Naive thymus-derived CD8-positive, alpha-beta T cell (primary cell): ENCODE data around the gene KCNIP4. TPM values are rescaled to one million over a fixed set of nuclear protein-coding genes. Genes with fewer than 3 reads are reported as not detected.
"Not testable (repeated sequence)": the region's sequence is repeated elsewhere in the genome, so short reads cannot be mapped to it uniquely, and the experiment has no call there.

Source experiments
- ATAC-seq, 2 donors: fragments of 150-1000 bp; cut with Tn5 transposase in 1 of 2; sonication (Bioruptor Pico), chemical (Tn5 transposase) in 1 of 2; 1 replicate in 1 of 2; 2 replicates in 1 of 2; pipeline ENCODE4 v1.10.0; 2021; ENCODE audit warnings: mild to moderate bottlenecking in 2 of 2, moderate library complexity in 2 of 2
- POLR2A ChIA-PET: fragments of 350-600 bp; sonication (Branson Sonifier 250); formaldehyde crosslinking; loops from one replicate; lab custom pipeline; 2021; ENCODE audit warnings: antibody characterized with exemption; lab: Charles Lee
- DNase-seq, 10 donors: peaks; one replicate each; pipeline versions ENCODE4 v3.0.0 to v3.0.0-alpha.2; 2020 to 2022
- H3K27ac Mint-ChIP-seq, 10 donors: one replicate each; pipeline ENCODE4 v1.8.0; 2020 to 2022; ENCODE audit warnings: mild to moderate bottlenecking in 10 of 10, mixed read lengths in 10 of 10, moderate library complexity in 4 of 10, inconsistent platforms in 1 of 10
- H3K27me3 Mint-ChIP-seq, 5 donors: one replicate each; pipeline ENCODE4 v1.8.0; 2021 to 2022; ENCODE audit warnings: mixed read lengths in 5 of 5
- H3K36me3 Mint-ChIP-seq, 3 donors: one replicate each; pipeline ENCODE4 v1.8.0; 2020 to 2022; ENCODE audit warnings: mixed read lengths in 3 of 3, mild to moderate bottlenecking in 2 of 3, inconsistent platforms in 1 of 3
- H3K4me1 Mint-ChIP-seq, 4 donors: one replicate each; pipeline ENCODE4 v1.8.0; 2021 to 2022; ENCODE audit warnings: mixed read lengths in 4 of 4
- H3K4me3 Mint-ChIP-seq, 10 donors: one replicate each; pipeline ENCODE4 v1.8.0; 2020 to 2022; ENCODE audit warnings: mild to moderate bottlenecking in 10 of 10, mixed read lengths in 10 of 10, moderate library complexity in 6 of 10, inconsistent platforms in 1 of 10
- H3K9me3 Mint-ChIP-seq, 9 donors: one replicate each; pipeline ENCODE4 v1.8.0; 2020 to 2022; ENCODE audit warnings: mixed read lengths in 9 of 9, mild to moderate bottlenecking in 3 of 9, inconsistent platforms in 1 of 9, moderate library complexity in 1 of 9
- polyA plus RNA-seq, 3 donors: library from polyadenylated mRNA; unstranded; fragments of 300-500 nt; fragmentation: Illumina TruSeq; gene quantifications; one replicate each; pipeline ENCODE4 v1.2.3, GENCODE V29; 2021
- total RNA-seq, 8 experiments: library from RNA in 2 of 8; stranded (reverse) in 2 of 8; gene quantifications; one replicate each; pipeline ENCODE4 v1.2.3 and lab custom pipeline; 2021 to 2026

Gene KCNIP4
- total and polyA plus RNA-seq, 5 experiments from 2014 or later, result 0.19 to 0.36 TPM; not detected in 3

- H3K27me3 Mint-ChIP-seq, result no peaks in the 10 kb centered on the region
- H3K4me1 Mint-ChIP-seq, result no peaks in the 10 kb centered on the region
- no peak overlapping the region for H3K4me3 Mint-ChIP-seq
- H3K9me3 Mint-ChIP-seq, result peaks cover 0 to 7% (median 3%) of the 10 kb centered on the region in 9 donors
- H3K27ac Mint-ChIP-seq, result no peak overlapping the region
- no peak for ATAC-seq
- DNase-seq, result no peak
- peaks cover 0 to 5% (median 0%) of the 10 kb centered on the region in 3 donors for H3K36me3 Mint-ChIP-seq
- POLR2A ChIA-PET, result no interaction called here
Observed at GRCh38 chr4:20829617-20830357, 1118.8 kb downstream of the KCNIP4 start.

DNA sequence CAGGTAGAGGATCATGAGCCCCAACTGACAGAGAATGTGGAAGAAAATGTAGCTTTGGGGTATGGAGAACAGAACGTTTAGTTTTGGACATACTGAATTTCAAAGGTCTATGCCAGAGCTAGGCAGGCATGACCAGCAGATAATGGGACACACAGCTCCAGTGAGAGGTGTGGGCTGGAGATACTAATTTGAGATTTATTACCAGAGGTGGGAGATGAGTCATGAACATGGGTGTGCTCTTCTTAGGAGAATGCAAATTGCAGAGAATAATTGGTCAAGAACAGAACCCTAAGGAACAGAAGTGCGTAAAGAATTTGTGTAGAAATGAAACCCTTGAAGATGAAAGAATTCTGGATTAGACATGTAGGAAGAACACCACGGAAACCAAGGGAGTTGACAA is 1123.1 kb downstream of the KCNIP4 start:
- ATAC-seq (no peak), DNase-seq (no peak)
- POLR2A ChIA-PET, result no interaction called here
- Mint-ChIP-seq H3K27ac (no peak overlapping the region), H3K27me3 (no peaks in the 10 kb centered on the region), H3K9me3 (peaks cover 0 to 11% (median 0%) of the 10 kb centered on the region in 9 donors), H3K36me3 (peaks cover 0 to 5% (median 0%) of the 10 kb centered on the region in 3 donors), H3K4me3 (no peak overlapping the region), H3K4me1 (no peaks in the 10 kb centered on the region)

GRCh38 chr4:20816287-20816686 is 1132.3 kb downstream of the KCNIP4 start:
- Mint-ChIP-seq H3K36me3 (no peaks in the 10 kb centered on the region), H3K27ac (no peak overlapping the region), H3K4me3 (no peak overlapping the region), H3K9me3 (peaks cover 0 to 9% (median 0%) of the 10 kb centered on the region in 9 donors), H3K27me3 (no peaks in the 10 kb centered on the region), H3K4me1 (no peaks in the 10 kb centered on the region)
- DNase-seq (no peak), ATAC-seq (no peak)
- POLR2A ChIA-PET, result no interaction called here

- Mint-ChIP-seq H3K27ac (no peak overlapping the region), H3K4me3 (no peak overlapping the region), H3K27me3 (no peaks in the 10 kb centered on the region), H3K36me3 (no peaks in the 10 kb centered on the region), H3K4me1 (no peaks in the 10 kb centered on the region), H3K9me3 (peaks cover 0 to 9% (median 0%) of the 10 kb centered on the region in 9 donors)
- DNase-seq (no peak), ATAC-seq (no peak)
- POLR2A ChIA-PET, result no interaction called here
Observed at GRCh38 chr4:20813700-20814099, 1134.9 kb downstream of the KCNIP4 start.

- Mint-ChIP-seq H3K4me3 (no peak overlapping the region), H3K27me3 (no peaks in the 10 kb centered on the region), H3K27ac (no peak overlapping the region), H3K36me3 (no peaks in the 10 kb centered on the region), H3K9me3 (peaks cover 0 to 9% (median 0%) of the 10 kb centered on the region in 9 donors), H3K4me1 (no peaks in the 10 kb centered on the region)
- DNase-seq (no peak), ATAC-seq (no peak)
- POLR2A ChIA-PET, result no interaction called here
Observed at GRCh38 chr4:20809812-20810211, 1138.8 kb downstream of the KCNIP4 start.

DNA sequence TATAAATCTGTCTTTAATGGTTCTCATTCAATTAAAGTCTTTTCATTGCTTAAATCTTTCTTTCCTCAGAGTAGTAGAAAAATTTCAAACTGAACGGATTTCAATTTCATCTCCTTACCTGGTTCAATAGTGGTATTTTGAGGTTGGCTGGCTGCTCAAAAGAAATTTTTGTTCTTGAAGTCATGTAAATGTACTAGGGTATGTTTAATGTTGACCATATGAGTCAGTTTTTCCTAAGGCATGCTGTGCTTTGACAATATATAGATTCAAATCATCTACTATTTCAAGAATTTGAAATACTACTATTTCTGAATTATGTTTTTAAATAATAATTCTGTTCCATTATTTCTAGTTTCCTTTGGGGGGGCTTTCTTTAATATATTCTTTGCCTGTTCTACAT is 1142.9 kb downstream of the KCNIP4 start:
- Mint-ChIP-seq H3K27ac (no peak overlapping the region), H3K4me1 (no peaks in the 10 kb centered on the region), H3K9me3 (peaks cover 4 to 31% (median 9%) of the 10 kb centered on the region in 9 donors), H3K36me3 (peaks cover 0 to 7% (median 0%) of the 10 kb centered on the region in 3 donors), H3K27me3 (no peaks in the 10 kb centered on the region), H3K4me3 (no peak overlapping the region)
- no peak for DNase-seq
- no peak for ATAC-seq
- POLR2A ChIA-PET, result no interaction called here

DNA sequence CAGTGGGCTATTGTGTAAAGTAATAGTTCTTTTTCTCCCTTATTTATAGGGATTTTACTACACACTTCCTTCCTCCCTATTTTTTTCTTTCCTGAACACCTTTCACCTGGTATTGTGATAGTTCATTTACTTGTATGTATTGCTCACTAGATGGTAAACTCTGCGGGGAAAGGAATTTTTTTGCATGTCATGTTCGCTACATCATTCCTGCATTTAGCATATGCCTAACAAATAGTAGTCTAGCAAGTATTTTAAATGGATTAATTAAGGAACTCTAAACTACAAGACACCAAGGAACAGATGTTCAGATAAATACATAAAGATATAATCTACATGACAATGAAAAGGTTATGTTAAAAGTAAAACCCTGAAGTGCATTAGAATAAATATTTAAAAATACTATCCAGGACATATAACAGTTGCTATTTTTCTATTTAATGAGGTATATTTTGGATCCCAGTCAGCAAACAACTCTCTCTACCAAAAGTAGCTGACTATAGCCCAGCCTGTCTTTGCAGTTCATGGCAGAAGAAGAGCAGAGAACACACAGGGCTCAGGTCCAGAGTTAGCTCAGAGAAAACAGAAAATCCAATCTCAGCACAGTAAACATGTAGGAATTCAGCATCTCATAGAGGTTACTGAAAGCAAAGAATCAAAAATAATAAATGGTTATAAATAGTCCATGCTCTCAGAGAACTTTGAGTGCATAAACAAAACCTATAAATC is 1160.5 kb downstream of the KCNIP4 start:
- H3K9me3 Mint-ChIP-seq, result peaks cover 0 to 10% (median 3%) of the 10 kb centered on the region in 9 donors
- no peak for ATAC-seq
- H3K36me3 Mint-ChIP-seq, result peaks cover 0 to 11% (median 1%) of the 10 kb centered on the region in 3 donors
- H3K4me3 Mint-ChIP-seq, result no peak overlapping the region
- no peak for DNase-seq
- POLR2A ChIA-PET, result no interaction called here
- H3K27me3 Mint-ChIP-seq, result peaks cover 0 to 15% (median 1%) of the 10 kb centered on the region in 5 donors
- H3K4me1 Mint-ChIP-seq, result no peaks in the 10 kb centered on the region
- no peak overlapping the region for H3K27ac Mint-ChIP-seq

DNA sequence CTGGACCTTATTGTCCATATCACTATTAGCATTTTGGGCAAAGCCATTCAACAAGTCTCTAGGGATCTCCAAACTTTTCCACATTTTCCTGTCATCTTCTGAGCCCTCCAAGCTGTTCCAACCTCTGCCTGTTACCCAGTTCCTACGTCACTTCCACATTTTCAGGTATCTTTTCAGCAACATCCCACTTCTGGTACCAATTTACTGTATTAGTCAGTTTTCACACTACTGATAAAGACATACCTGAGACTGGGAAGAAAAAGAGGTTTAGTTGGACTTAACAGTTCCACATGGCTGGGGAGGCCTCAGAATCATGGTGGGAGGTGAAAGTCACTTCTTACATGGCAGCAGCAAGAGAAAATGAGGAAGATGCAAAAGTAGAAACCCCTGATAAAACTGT is 1165.4 kb downstream of the KCNIP4 start:
- DNase-seq, ATAC-seq, H3K4me1 Mint-ChIP-seq, H3K27ac Mint-ChIP-seq, POLR2A ChIA-PET, H3K4me3 Mint-ChIP-seq: not testable (repeated sequence)
- H3K9me3 Mint-ChIP-seq, result peaks cover 0 to 44% (median 32%) of the 10 kb centered on the region in 9 donors
- H3K27me3 Mint-ChIP-seq, result peaks cover 0 to 22% (median 3%) of the 10 kb centered on the region in 5 donors
- H3K36me3 Mint-ChIP-seq, result peaks cover 0 to 43% (median 15%) of the 10 kb centered on the region in 3 donors

GRCh38 chr4:20778896-20779295 is 1169.7 kb downstream of the KCNIP4 start:
- H3K27ac Mint-ChIP-seq, result no peak overlapping the region
- H3K27me3 Mint-ChIP-seq, result peaks cover 0 to 17% (median 2%) of the 10 kb centered on the region in 5 donors
- H3K4me1 Mint-ChIP-seq, result peaks cover 0 to 3% (median 0%) of the 10 kb centered on the region in 4 donors
- H3K36me3 Mint-ChIP-seq, result peaks cover 0 to 37% (median 15%) of the 10 kb centered on the region in 3 donors
- no peak overlapping the region for H3K4me3 Mint-ChIP-seq
- peaks cover 0 to 49% (median 28%) of the 10 kb centered on the region in 9 donors for H3K9me3 Mint-ChIP-seq
- POLR2A ChIA-PET, result no interaction called here
- ATAC-seq (no peak), DNase-seq (no peak)

DNA sequence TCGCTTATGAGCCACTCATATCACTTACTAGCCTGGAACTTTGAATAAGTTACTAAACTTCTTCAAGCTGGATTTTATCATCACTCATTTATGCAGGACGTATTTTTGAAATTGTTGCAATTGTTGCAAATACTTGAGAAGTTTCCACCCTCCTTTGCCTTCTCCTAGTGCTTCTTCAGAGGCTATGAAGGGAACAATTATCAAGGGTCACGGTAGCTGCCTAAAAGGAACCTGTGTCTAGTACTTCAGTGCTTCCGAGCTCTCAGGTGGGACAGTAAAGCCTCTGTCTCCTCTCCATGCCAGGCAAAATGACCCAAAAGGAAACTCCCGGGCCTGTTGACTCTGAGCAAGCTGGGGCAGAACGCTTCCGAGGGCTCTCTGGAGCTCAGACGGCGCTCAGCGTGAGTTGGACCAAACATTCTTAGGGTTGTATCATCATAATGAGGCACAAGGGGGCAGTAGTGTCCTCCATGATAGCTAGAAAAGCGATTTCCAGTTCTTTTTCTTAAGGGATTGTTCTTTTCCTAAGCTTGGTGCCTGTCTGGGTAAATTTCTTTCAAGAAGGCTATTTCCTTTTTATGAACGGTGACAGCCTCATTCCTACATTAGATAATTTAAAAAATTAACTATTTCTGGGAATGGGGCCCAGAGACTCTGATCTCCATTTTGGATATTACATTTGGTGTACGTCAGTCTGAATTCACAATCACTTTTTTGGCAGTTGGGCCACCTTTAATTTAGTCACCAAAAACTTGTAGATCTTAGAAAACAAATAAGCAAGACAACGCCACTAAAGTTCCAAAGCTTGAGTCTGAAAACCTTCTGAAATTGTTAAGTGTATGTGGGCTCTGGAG is 1175.2 kb downstream of the KCNIP4 start:
- peaks cover 0 to 5% (median 0%) of the 10 kb centered on the region in 9 donors for H3K9me3 Mint-ChIP-seq
- ATAC-seq, result peak in 1 of 2 donors; percentile 53
- no peak overlapping the region for H3K27ac Mint-ChIP-seq
- peak overlapping the region in 2 of 10 donors; percentile 34 to 38 for H3K4me3 Mint-ChIP-seq
- POLR2A ChIA-PET, result no interaction called here
- no peaks in the 10 kb centered on the region for H3K36me3 Mint-ChIP-seq
- H3K4me1 Mint-ChIP-seq, result peaks cover 0 to 8% (median 2%) of the 10 kb centered on the region in 4 donors
- peak in 7 of 10 donors; percentile 1 to 33 (median 19) for DNase-seq
- H3K27me3 Mint-ChIP-seq, result peaks cover 2 to 12% (median 5%) of the 10 kb centered on the region in 5 donors

- H3K4me3 Mint-ChIP-seq, result no peak overlapping the region
- peaks cover 0 to 1% (median 0%) of the 10 kb centered on the region in 5 donors for H3K27me3 Mint-ChIP-seq
- H3K9me3 Mint-ChIP-seq, result no peaks in the 10 kb centered on the region
- H3K36me3 Mint-ChIP-seq, result no peaks in the 10 kb centered on the region
- POLR2A ChIA-PET, result no interaction called here
- no peaks in the 10 kb centered on the region for H3K4me1 Mint-ChIP-seq
- no peak overlapping the region for H3K27ac Mint-ChIP-seq
- ATAC-seq (no peak), DNase-seq (no peak)
Observed at GRCh38 chr4:20764366-20764992, 1184.1 kb downstream of the KCNIP4 start.

- no peak overlapping the region for H3K4me3 Mint-ChIP-seq
- no peaks in the 10 kb centered on the region for H3K4me1 Mint-ChIP-seq
- POLR2A ChIA-PET, result no interaction called here
- H3K36me3 Mint-ChIP-seq, result no peaks in the 10 kb centered on the region
- DNase-seq, result no peak
- no peaks in the 10 kb centered on the region for H3K9me3 Mint-ChIP-seq
- peaks cover 0 to 1% (median 0%) of the 10 kb centered on the region in 5 donors for H3K27me3 Mint-ChIP-seq
- no peak for ATAC-seq
- H3K27ac Mint-ChIP-seq, result no peak overlapping the region
Observed at GRCh38 chr4:20761826-20762225, 1186.7 kb downstream of the KCNIP4 start.
